Neuronal stem cell (in vitro differentiated cells): ENCODE data around the gene COPS3.

Source experiments
- DNase-seq: peaks from one replicate; pipeline ENCODE4 v3.0.0-alpha.2; 2013; ENCODE audit warnings: low spot score
- H2AFZ ChIP-seq: one replicate; pipeline ENCODE4 v1.6.1; 2013; ENCODE audit warnings: mild to moderate bottlenecking, low read length, inconsistent platforms
- H2AK5ac ChIP-seq: 2 replicates; pipeline ENCODE4 v1.6.1; 2013; ENCODE audit warnings: low read depth, mild to moderate bottlenecking, inconsistent platforms, low read length, moderate library complexity, mixed read lengths
- H2BK120ac ChIP-seq: 2 replicates; pipeline ENCODE4 v1.6.1; 2013; ENCODE audit warnings: low read depth, mild to moderate bottlenecking, inconsistent platforms, low read length, moderate library complexity, mixed read lengths
- H2BK12ac ChIP-seq: one replicate; pipeline ENCODE4 v1.6.1; 2013; ENCODE audit warnings: low read length, inconsistent platforms
- H2BK15ac ChIP-seq: 2 replicates; pipeline ENCODE4 v1.6.1; 2013; ENCODE audit warnings: mild to moderate bottlenecking, low read length, inconsistent platforms, mixed read lengths
- H2BK5ac ChIP-seq: one replicate; pipeline ENCODE4 v1.6.1; 2013; ENCODE audit warnings: inconsistent platforms, mild to moderate bottlenecking, low read length, moderate library complexity
- H3K14ac ChIP-seq: one replicate; pipeline ENCODE4 v1.6.1; 2013; ENCODE audit warnings: low read length, inconsistent platforms
- H3K18ac ChIP-seq: 2 replicates; pipeline ENCODE4 v1.6.1; 2013; ENCODE audit warnings: low read length, inconsistent platforms
- H3K23ac ChIP-seq: 2 replicates; pipeline ENCODE4 v1.6.1; 2013; ENCODE audit warnings: low read depth, mild to moderate bottlenecking, mixed read lengths, low read length, inconsistent platforms; ENCODE audit not compliant: poor library complexity
- H3K27ac ChIP-seq: replicated peaks from 3 replicates; pipeline ENCODE4 v1.5.1; 2013; ENCODE audit warnings: low read length, inconsistent platforms
- H3K27me3 ChIP-seq, 3 experiments: 2 replicates each; pipeline ENCODE4 v1.6.1; 2013; ENCODE audit warnings: low read length in 3 of 3, mild to moderate bottlenecking in 2 of 3, inconsistent platforms in 1 of 3, low read depth in 1 of 3, mixed read lengths in 1 of 3, moderate library complexity in 1 of 3; ENCODE audit not compliant: control insufficient read depth in 3 of 3, insufficient read depth in 3 of 3
- H3K36me3 ChIP-seq, 2 donors: replicated peaks in 1 of 2; 2 replicates each; pipeline ENCODE4 v1.6.1; 2013; ENCODE audit warnings: low read length in 2 of 2; ENCODE audit not compliant: control insufficient read depth in 2 of 2, insufficient read depth in 2 of 2
- H3K4ac ChIP-seq: 2 replicates; pipeline ENCODE4 v1.6.1; 2013; ENCODE audit warnings: inconsistent platforms, mild to moderate bottlenecking, low read length, moderate library complexity
- H3K4me1 ChIP-seq, 2 donors: 1 replicate in 1 of 2; 2 replicates in 1 of 2; pipeline ENCODE4 v1.6.1; 2013; ENCODE audit warnings: low read length in 2 of 2, low read depth in 1 of 2; ENCODE audit not compliant: control insufficient read depth in 2 of 2, insufficient read depth in 1 of 2
- H3K4me2 ChIP-seq: one replicate; pipeline ENCODE4 v1.6.1; 2013; ENCODE audit warnings: mild to moderate bottlenecking, low read length, inconsistent platforms; ENCODE audit not compliant: insufficient read depth, poor library complexity, severe bottlenecking
- H3K4me3 ChIP-seq, 2 donors: 2 replicates each; pipeline ENCODE4 v1.5.1; 2013; ENCODE audit warnings: low read length in 2 of 2, mild to moderate bottlenecking in 2 of 2, inconsistent platforms in 1 of 2, moderate library complexity in 1 of 2
- H3K79me1 ChIP-seq: one replicate; pipeline ENCODE4 v1.6.1; 2013; ENCODE audit warnings: low read depth, mild to moderate bottlenecking, inconsistent platforms, low read length, moderate library complexity
- H3K9ac ChIP-seq: one replicate; pipeline ENCODE4 v1.6.1; 2013; ENCODE audit warnings: mild to moderate bottlenecking, low read depth, low read length, inconsistent platforms; ENCODE audit not compliant: poor library complexity
- H3K9me3 ChIP-seq, 2 donors: replicated peaks in 1 of 2; 2 replicates each; pipeline versions ENCODE3 to v1.6.1; 2013; ENCODE audit warnings: low read length in 2 of 2, mild to moderate bottlenecking in 2 of 2, inconsistent platforms in 1 of 2, low read depth in 1 of 2, mixed read lengths in 1 of 2, moderate library complexity in 1 of 2; ENCODE audit not compliant: control insufficient read depth in 2 of 2, insufficient read depth in 1 of 2
- H4K8ac ChIP-seq: one replicate; pipeline ENCODE4 v1.6.1; 2013; ENCODE audit warnings: low read depth, mild to moderate bottlenecking, inconsistent platforms, low read length, moderate library complexity
- H4K91ac ChIP-seq: one replicate; pipeline ENCODE4 v1.6.1; 2013; ENCODE audit warnings: low read length, low read depth, mild to moderate bottlenecking, inconsistent platforms; ENCODE audit not compliant: poor library complexity
- WGBS, 2 donors: extraction: QIAGEN DNeasy Blood & Tissue Kit; methylation state at CpG; one replicate each; pipeline ENCODE4 v1.1.7; 2013; ENCODE audit warnings: missing lambda C conversion rate in 2 of 2, mixed read lengths in 1 of 2; ENCODE audit not compliant: insufficient read length in 2 of 2, insufficient replicate concordance in 1 of 2; ENCODE audit errors: extremely low coverage in 2 of 2; 5-methylcytosine and 5-hydroxymethylcytosine counted together

The COPS3 gene

GRCh38 chr17:17206913-17207335 is 74.1 kb downstream of the COPS3 start:
- DNase-seq: no peak
- peak overlapping the region; percentile 57 for H3K18ac ChIP-seq
- H2AFZ ChIP-seq: no peak overlapping the region
- no peak overlapping the region for H2AK5ac ChIP-seq
- peak overlapping the region; percentile 87 for H3K23ac ChIP-seq
- WGBS, 2 donors: no CpG with 5 or more reads among the region's 16 CpGs
- H2BK12ac ChIP-seq: no peak overlapping the region
- no peaks in the 10 kb centered on the region for H3K27me3 ChIP-seq
- H3K79me1 ChIP-seq: peaks cover 3% of the 10 kb centered on the region
- peak overlapping the region; percentile 89 for H3K14ac ChIP-seq
- peaks cover 0 to 2% of the 10 kb centered on the region in 2 donors for H3K4me1 ChIP-seq
- H3K4me2 ChIP-seq: no peak overlapping the region
- no peak overlapping the region for H4K91ac ChIP-seq
- H3K4me3 ChIP-seq: no peak overlapping the region
- no peaks in the 10 kb centered on the region for H3K9me3 ChIP-seq
- H3K27ac ChIP-seq: no peak overlapping the region
- peak overlapping the region; percentile 55 for H2BK15ac ChIP-seq
- H2BK120ac ChIP-seq: no peak overlapping the region
- no peak overlapping the region for H3K9ac ChIP-seq
- H4K8ac ChIP-seq: no peak overlapping the region
- no peak overlapping the region for H2BK5ac ChIP-seq
- peak overlapping the region; percentile 76 for H3K4ac ChIP-seq
- peaks cover 0 to 11% of the 10 kb centered on the region in 2 donors for H3K36me3 ChIP-seq

- Histone ChIP-seq H2BK15ac (peak within 1 kb of the TSS; percentile 55), H3K4ac (peak within 1 kb of the TSS; percentile 76), H2BK5ac (no peak within 1 kb of the TSS), H3K14ac (peak within 1 kb of the TSS; percentile 89), H4K91ac (peak within 1 kb of the TSS; percentile 85), H3K4me1 (peaks cover 0 to 2% of the 10 kb centered on the region in 2 donors), H2BK12ac (peak within 1 kb of the TSS; percentile 75), H2AK5ac (peak within 1 kb of the TSS; percentile 63), H3K36me3 (peaks cover 0 to 6% of the 10 kb centered on the region in 2 donors), H2AFZ (no peak within 1 kb of the TSS), H3K27ac (no peak within 1 kb of the TSS), H3K23ac (peak within 1 kb of the TSS; percentile 87), H3K18ac (peak within 1 kb of the TSS; percentile 64), H3K4me3 (peak within 1 kb of the TSS in 1 of 2 donors; percentile 67), H3K27me3 (no peaks in the 10 kb centered on the region), H3K9ac (no peak within 1 kb of the TSS), H3K4me2 (no peak within 1 kb of the TSS), H3K9me3 (no peaks in the 10 kb centered on the region), H4K8ac (peak within 1 kb of the TSS; percentile 92), H2BK120ac (no peak within 1 kb of the TSS), H3K79me1 (peaks cover 3% of the 10 kb centered on the region)
- WGBS, 2 donors: no CpG with 5 or more reads among the region's 78 CpGs
- DNase-seq: no peak
Observed at GRCh38 chr17:17206124-17206912, 74.7 kb downstream of the COPS3 start, which contains the start of gene PLD6. Gene PLD6 (minus strand): TSS chr17:17206333. CDS start chr17:17206286, 47 bp downstream.

GRCh38 chr17:17205368-17206123 is 75.5 kb downstream of the COPS3 start:
- no CpG with 5 or more reads among the region's 70 CpGs for WGBS, 2 donors
- Histone ChIP-seq H3K27ac (no peak overlapping the region), H2BK12ac (peak overlapping the region; percentile 22), H2BK120ac (no peak overlapping the region), H2BK5ac (no peak overlapping the region), H3K18ac (peak overlapping the region; percentile 64), H3K79me1 (peaks cover 3% of the 10 kb centered on the region), H4K91ac (peak overlapping the region; percentile 85), H3K4me2 (no peak overlapping the region), H2BK15ac (no peak overlapping the region), H2AFZ (no peak overlapping the region), H3K9ac (no peak overlapping the region), H2AK5ac (peak overlapping the region; percentile 63), H3K14ac (no peak overlapping the region), H3K27me3 (no peaks in the 10 kb centered on the region), H4K8ac (no peak overlapping the region), H3K4me1 (peaks cover 0 to 5% of the 10 kb centered on the region in 2 donors), H3K4ac (no peak overlapping the region), H3K4me3 (no peak overlapping the region), H3K36me3 (peaks cover 0 to under 1% of the 10 kb centered on the region in 2 donors), H3K23ac (peak overlapping the region; percentile 65), H3K9me3 (no peaks in the 10 kb centered on the region)
- no peak for DNase-seq
